Lower leg skin (tissue), 4 donors: ENCODE data around the gene RAPGEF4. TPM values are rescaled to one million over a fixed set of nuclear protein-coding genes. Genes with fewer than 3 reads are reported as not detected.

Source experiments
- DNase-seq, 2 donors: peaks; one replicate each; pipeline ENCODE4 v3.0.0-alpha.2; 2019; ENCODE audit warnings: low spot score in 2 of 2
- H3K4me3 ChIP-seq: fragments of 200-600 bp; sonication (generic); 2 replicates; pipeline ENCODE4 v1.5.1; 2017; ENCODE audit warnings: mild to moderate bottlenecking, low read depth; ENCODE audit not compliant: poor library complexity, severe bottlenecking
- CTCF ChIP-seq, 3 donors: fragments of 450-650 bp; IDR thresholded peaks; one replicate each; pipeline ENCODE4 v1.5.1; 2016; ENCODE audit warnings: antibody characterized with exemption in 3 of 3, mild to moderate bottlenecking in 3 of 3, moderate library complexity in 2 of 3
- POLR2A ChIP-seq, 2 donors: fragments of 450-650 bp; IDR thresholded peaks; one replicate each; pipeline ENCODE4 v1.6.1; 2016 to 2017; ENCODE audit warnings: antibody characterized with exemption in 2 of 2, mild to moderate bottlenecking in 1 of 2, moderate library complexity in 1 of 2
- WGBS, 2 donors: methylation state at CpG; one replicate each; pipeline ENCODE4 v1.1.5; 2018; 5-methylcytosine and 5-hydroxymethylcytosine counted together
- intact Hi-C: fragments of 100-400 bp; cut with DNase I; formaldehyde crosslinking; loops from one replicate; pipeline ENCODE4 v1.15.0; 2023; ENCODE audit warnings: low total_unique reads
- total RNA-seq, 4 donors: library from RNA; depleted of rRNA; stranded (reverse); fragments of >200 nt; gene quantifications; one replicate each; pipeline ENCODE4 v1.1.0, GENCODE V29; 2016

Gene RAPGEF4
- total RNA-seq, 4 donors from 2014 or later, result 15.5 to 25.8 (median 25.0) TPM

GRCh38 chr2:172965433-172966212 lies 230.0 kb downstream of the RAPGEF4 start:
- 91% methylated on average over 8 of the region's 8 CpGs for WGBS, 2 donors
- no peak overlapping the region for H3K4me3 ChIP-seq
- intact Hi-C loops, result no loop called here
- TF ChIP-seq POLR2A (IDR thresholded peaks at IDR 0.05) (no peak), CTCF (IDR thresholded peaks at IDR 0.05) (no peak)
- DNase-seq, result no peak

- WGBS, 2 donors, result 82 to 88% methylated on average over 16 of the region's 16 CpGs
- no peak for TF ChIP-seq POLR2A (IDR thresholded peaks at IDR 0.05)
- TF ChIP-seq CTCF (IDR thresholded peaks at IDR 0.05), result no peak
- intact Hi-C loops, result no loop called here
- no peak for DNase-seq
- H3K4me3 ChIP-seq, result no peak overlapping the region
These were observed 231.7 kb downstream of the RAPGEF4 start for GRCh38 chr2:172967036-172967982.

GRCh38 chr2:172968061-172968469 lies 232.4 kb downstream of the RAPGEF4 start:
- no peak overlapping the region for H3K4me3 ChIP-seq
- WGBS, 2 donors, result 71 to 80% methylated on average over 7 of the region's 7 CpGs
- intact Hi-C loops, result no loop called here
- DNase-seq, result no peak
- TF ChIP-seq POLR2A (IDR thresholded peaks at IDR 0.05), result no peak
- TF ChIP-seq CTCF (IDR thresholded peaks at IDR 0.05), result no peak

- no peak for DNase-seq
- TF ChIP-seq POLR2A (IDR thresholded peaks at IDR 0.05) (no peak), CTCF (IDR thresholded peaks at IDR 0.05) (no peak)
- 58 to 67% methylated on average over 1 of the region's 1 CpG for WGBS, 2 donors
- no peak overlapping the region for H3K4me3 ChIP-seq
- intact Hi-C loops, result no loop called here
These were observed 233.5 kb downstream of the RAPGEF4 start for GRCh38 chr2:172969166-172969565.

GRCh38 chr2:172969609-172970008 lies 234.0 kb downstream of the RAPGEF4 start:
- WGBS, 2 donors, result 53 to 60% methylated on average over 3 of the region's 3 CpGs
- DNase-seq, result no peak
- no peak overlapping the region for H3K4me3 ChIP-seq
- intact Hi-C loops, result no loop called here
- TF ChIP-seq POLR2A (IDR thresholded peaks at IDR 0.05) (no peak), CTCF (IDR thresholded peaks at IDR 0.05) (no peak)
